Subcutaneous adipose tissue (tissue), 4 donors: ENCODE data around the gene DMD. TPM values are rescaled to one million over a fixed set of nuclear protein-coding genes. Genes with fewer than 3 reads are reported as not detected.

Source experiments
- small RNA-seq: library from RNA; depleted of rRNA; stranded (forward); fragments of <200 nt; gene quantifications from one replicate; pipeline ENCODE3, GENCODE V24; 2016
- total RNA-seq, 4 donors: library from RNA; depleted of rRNA; stranded (reverse); fragments of >200 nt; gene quantifications; one replicate each; pipeline ENCODE4 v1.1.0, GENCODE V29; 2016
- TF ChIP-seq, protein P1 (sequence below): fragments of 450-650 bp; IDR thresholded peaks from one replicate; pipeline ENCODE4 v1.5.1; 2016; ENCODE audit warnings: low read depth, mild to moderate bottlenecking, control low read depth, antibody characterized with exemption, moderate library complexity

Gene DMD
- total RNA-seq, 4 donors from 2014 or later = 35.7 to 87.2 (median 72.1) TPM

DNA sequence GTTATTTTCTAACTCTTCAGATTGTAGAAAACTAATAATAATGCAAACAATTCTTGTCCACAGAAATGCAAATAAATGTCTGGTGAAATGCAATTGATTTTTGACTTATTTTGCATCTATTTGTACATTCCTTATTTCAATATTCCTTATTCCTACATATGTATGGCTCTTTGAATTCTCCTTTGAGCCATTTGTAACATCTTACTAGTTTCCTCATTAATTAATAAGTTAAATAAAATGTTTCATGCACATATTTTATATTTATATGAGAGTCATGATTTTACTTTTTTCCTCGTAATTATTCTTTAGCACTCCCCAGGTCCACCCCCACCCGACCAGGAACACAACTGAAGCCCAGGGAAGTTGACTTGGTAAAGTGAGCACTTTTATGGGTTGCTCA, 2136.8 kb downstream of the DMD start:
- TF ChIP-seq, protein P1, sequence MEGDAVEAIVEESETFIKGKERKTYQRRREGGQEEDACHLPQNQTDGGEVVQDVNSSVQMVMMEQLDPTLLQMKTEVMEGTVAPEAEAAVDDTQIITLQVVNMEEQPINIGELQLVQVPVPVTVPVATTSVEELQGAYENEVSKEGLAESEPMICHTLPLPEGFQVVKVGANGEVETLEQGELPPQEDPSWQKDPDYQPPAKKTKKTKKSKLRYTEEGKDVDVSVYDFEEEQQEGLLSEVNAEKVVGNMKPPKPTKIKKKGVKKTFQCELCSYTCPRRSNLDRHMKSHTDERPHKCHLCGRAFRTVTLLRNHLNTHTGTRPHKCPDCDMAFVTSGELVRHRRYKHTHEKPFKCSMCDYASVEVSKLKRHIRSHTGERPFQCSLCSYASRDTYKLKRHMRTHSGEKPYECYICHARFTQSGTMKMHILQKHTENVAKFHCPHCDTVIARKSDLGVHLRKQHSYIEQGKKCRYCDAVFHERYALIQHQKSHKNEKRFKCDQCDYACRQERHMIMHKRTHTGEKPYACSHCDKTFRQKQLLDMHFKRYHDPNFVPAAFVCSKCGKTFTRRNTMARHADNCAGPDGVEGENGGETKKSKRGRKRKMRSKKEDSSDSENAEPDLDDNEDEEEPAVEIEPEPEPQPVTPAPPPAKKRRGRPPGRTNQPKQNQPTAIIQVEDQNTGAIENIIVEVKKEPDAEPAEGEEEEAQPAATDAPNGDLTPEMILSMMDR = no peak

DNA sequence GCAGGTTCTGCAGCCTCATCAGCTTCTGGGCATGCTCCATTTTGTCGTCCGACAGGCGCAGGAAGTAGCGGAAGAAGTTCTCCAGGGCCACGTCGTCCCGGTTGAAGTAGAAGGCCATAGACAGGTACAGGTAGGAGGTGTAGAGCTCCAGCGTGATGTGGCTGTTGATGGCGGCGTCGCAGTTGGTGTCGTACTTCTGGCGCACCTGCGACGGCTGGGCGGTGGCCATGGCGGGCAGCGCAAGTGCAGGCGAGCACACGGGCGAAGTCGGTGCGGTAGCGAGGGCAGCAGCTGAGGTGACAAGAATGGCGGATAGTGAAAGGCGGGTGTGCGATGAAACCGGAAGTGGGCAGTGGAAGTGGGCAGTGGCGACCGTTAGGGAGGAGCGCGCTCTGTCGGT, 2139.6 kb downstream of the DMD start, which contains the start of gene FTHL17:
TSS of gene FTHL17 (minus strand) at position 317 of the 400 bp plus-strand sequence. CDS start at position 229, 88 bp downstream.
- TF ChIP-seq, protein P1 = no peak

DNA sequence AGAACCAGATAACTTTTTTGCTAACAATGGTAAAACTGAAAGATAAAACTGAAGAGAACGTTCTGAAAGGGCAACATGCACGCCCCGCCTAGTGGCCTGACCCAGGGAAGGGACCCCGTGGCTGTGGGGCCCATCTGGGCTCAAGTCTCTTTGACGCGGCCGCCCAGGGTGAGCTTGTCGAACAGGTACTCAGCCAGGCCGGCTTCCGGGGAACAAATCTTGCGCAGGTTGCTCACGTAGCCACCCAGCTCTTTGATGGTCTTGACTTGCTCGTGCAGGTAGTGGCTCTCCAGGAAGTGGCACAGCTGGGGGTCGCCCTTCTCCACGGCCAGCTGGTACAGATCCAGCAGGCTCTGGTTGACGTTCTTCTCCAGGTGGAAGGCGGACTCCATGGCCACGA, 2140.1 kb downstream of the DMD start:
- TF ChIP-seq, protein P1 = no peak

DNA sequence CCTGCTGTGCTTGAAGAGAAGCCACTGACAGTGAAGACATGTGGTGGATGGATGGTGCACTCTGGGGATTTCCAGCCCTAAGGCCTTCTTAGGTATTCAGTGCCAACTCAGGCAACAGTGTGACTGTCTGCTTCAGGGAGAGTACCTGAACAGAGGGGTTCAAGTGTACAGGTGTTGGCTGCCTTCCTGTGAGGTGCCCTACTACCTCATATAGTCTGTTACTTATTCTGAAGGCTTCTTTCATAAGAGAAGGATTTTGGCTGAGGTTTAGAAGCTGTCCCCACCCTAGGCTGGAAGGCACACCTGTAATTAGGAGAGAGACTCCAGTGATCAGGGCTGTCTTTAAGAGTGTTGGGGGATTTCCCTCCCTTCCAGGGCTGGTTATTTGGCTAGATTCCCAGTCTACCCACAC, 2141.3 kb downstream of the DMD start:
- TF ChIP-seq, protein P1 = no peak

Small RNA genes within 50 kb of the gene (small RNA-seq; reads per million reads assigned to genes)
- gene MIR3915 = not detected
- not detected for gene MIR548F5
- not detected for gene RNA5SP501
- not detected for gene RNU6-894P
